HEK293 (cell line): Measurements from ENCODE around the gene HMGB1.
"Not testable (repeated sequence)": the region's sequence is repeated elsewhere in the genome, so short reads cannot be mapped to it uniquely, and the experiment has no call there.

Experiments
- CTCF ChIA-PET: fragments of 350-600 bp; formaldehyde crosslinking; extraction: SDS; loops from one replicate; lab custom pipeline; 2021; ENCODE audit warnings: antibody characterized with exemption; lab: Yijun Ruan, JAX
- POLR2A ChIA-PET: fragments of 300-600 bp; formaldehyde crosslinking; extraction: SDS; loops from one replicate; lab custom pipeline; 2020; ENCODE audit warnings: antibody characterized with exemption, inconsistent platforms; lab: Yijun Ruan, JAX
- H3K27ac ChIP-seq: fragments of 200-500 bp; sonication (Bioruptor generic); 2 replicates; pipeline ENCODE4 v1.5.1; 2014; ENCODE audit warnings: low read depth, low read length, control low read depth, inconsistent platforms; ENCODE audit errors: extremely low read depth
- H3K36me3 ChIP-seq, 2 experiments: fragments of 200-500 bp in 1 of 2; sonication (Bioruptor generic) in 1 of 2; 1 replicate in 1 of 2; 2 replicates in 1 of 2; pipeline ENCODE4 v1.5.1; 2014 to 2017; ENCODE audit warnings: inconsistent platforms in 2 of 2, low read length in 2 of 2; ENCODE audit not compliant: control insufficient read depth in 2 of 2, insufficient read depth in 1 of 2
- H3K4me1 ChIP-seq: fragments of 200-500 bp; sonication (Bioruptor generic); 2 replicates; pipeline ENCODE4 v1.5.1; 2014; ENCODE audit warnings: mild to moderate bottlenecking, low read length, inconsistent platforms; ENCODE audit not compliant: control insufficient read depth, insufficient read depth
- H3K4me3 ChIP-seq: 2 replicates; pipeline ENCODE4 v1.5.1; 2011; ENCODE audit warnings: low read depth, mild to moderate bottlenecking, control low read depth, low read length, moderate library complexity
- H3K9me3 ChIP-seq: fragments of 200-500 bp; sonication (Bioruptor generic); 2 replicates; pipeline ENCODE4 v1.5.1; 2014; ENCODE audit warnings: low read depth, low read length, inconsistent platforms; ENCODE audit not compliant: control insufficient read depth, insufficient read depth
- CTCF ChIP-seq: fragments of 450-650 bp; formaldehyde crosslinking; IDR thresholded peaks from 2 replicates; pipeline ENCODE4 v1.5.1; 2016; ENCODE audit warnings: missing biosample characterization, missing genetic modification characterization
- MEIS1 ChIP-seq: sonication (generic); formaldehyde crosslinking; IDR thresholded peaks from 2 replicates; pipeline ENCODE4 v1.8.1; 2022; ENCODE audit warnings: missing genetic modification reagents, mild to moderate bottlenecking, borderline replicate concordance
- SCRT2 ChIP-seq: fragments of 450-650 bp; formaldehyde crosslinking; IDR thresholded peaks from 2 replicates; pipeline ENCODE4 v1.5.1; 2016; ENCODE audit warnings: missing biosample characterization, missing genetic modification characterization
- ZBTB26 ChIP-seq: fragments of 450-650 bp; formaldehyde crosslinking; optimal IDR thresholded peaks from 2 replicates; pipeline ENCODE3; 2016; ENCODE audit warnings: missing biosample characterization, mild to moderate bottlenecking, missing genetic modification characterization
- ZBTB8A ChIP-seq: fragments of 450-650 bp; formaldehyde crosslinking; IDR thresholded peaks from 2 replicates; pipeline ENCODE4 v1.5.1; 2016; ENCODE audit warnings: missing biosample characterization, missing genetic modification characterization
- ZFP69B ChIP-seq: fragments of 450-650 bp; formaldehyde crosslinking; IDR thresholded peaks from 2 replicates; pipeline ENCODE4 v1.5.1; 2016; ENCODE audit warnings: missing biosample characterization, missing genetic modification characterization
- ZNF121 ChIP-seq: fragments of 450-650 bp; formaldehyde crosslinking; IDR thresholded peaks from 2 replicates; pipeline ENCODE4 v1.5.1; 2016; ENCODE audit warnings: missing biosample characterization, missing genetic modification characterization
- ZNF175 ChIP-seq: fragments of 450-650 bp; formaldehyde crosslinking; IDR thresholded peaks from 2 replicates; pipeline ENCODE4 v1.5.1; 2016; ENCODE audit warnings: missing biosample characterization, missing genetic modification characterization
- ZNF350 ChIP-seq: fragments of 450-650 bp; formaldehyde crosslinking; IDR thresholded peaks from 2 replicates; pipeline ENCODE4 v1.5.0; 2017; ENCODE audit warnings: missing biosample characterization, mild to moderate bottlenecking, missing genetic modification characterization
- ZNF398 ChIP-seq: fragments of 450-650 bp; formaldehyde crosslinking; IDR thresholded peaks from 2 replicates; pipeline ENCODE4 v1.5.1; 2017; ENCODE audit warnings: missing biosample characterization, missing genetic modification characterization
- ZNF513 ChIP-seq: fragments of 450-650 bp; IDR thresholded peaks from 2 replicates; pipeline ENCODE4 v1.5.1; 2018; ENCODE audit warnings: missing biosample characterization, missing genetic modification characterization
- ZNF585B ChIP-seq: fragments of 450-650 bp; formaldehyde crosslinking; IDR thresholded peaks from 2 replicates; pipeline ENCODE4 v1.5.1; 2016; ENCODE audit warnings: missing biosample characterization, missing genetic modification characterization
- ZNF621 ChIP-seq: fragments of 450-650 bp; formaldehyde crosslinking; IDR thresholded peaks from 2 replicates; pipeline ENCODE4 v1.5.1; 2017; ENCODE audit warnings: missing biosample characterization, missing genetic modification characterization
- ZNF707 ChIP-seq: fragments of 450-650 bp; formaldehyde crosslinking; IDR thresholded peaks from 2 replicates; pipeline ENCODE4 v1.5.1; 2016; ENCODE audit warnings: missing biosample characterization, missing genetic modification characterization
- ZNF830 ChIP-seq: fragments of 450-650 bp; IDR thresholded peaks from 2 replicates; pipeline ENCODE4 v1.5.0; 2018; ENCODE audit warnings: missing biosample characterization, missing genetic modification characterization, low read depth, mild to moderate bottlenecking, moderate library complexity
- ZNF843 ChIP-seq: fragments of 450-650 bp; formaldehyde crosslinking; IDR thresholded peaks from 2 replicates; pipeline ENCODE4 v1.5.1; 2016; ENCODE audit warnings: missing biosample characterization, missing genetic modification characterization
- ZSCAN4 ChIP-seq: fragments of 450-650 bp; formaldehyde crosslinking; IDR thresholded peaks from 2 replicates; pipeline ENCODE4 v1.5.1; 2017; ENCODE audit warnings: missing biosample characterization, missing genetic modification characterization

Gene HMGB1

GRCh38 chr13:30464496-30465342, 1.0 kb downstream of the HMGB1 start (continued):
- peak; percentile 86 for TF ChIP-seq ZNF398 (tag by site-specific recombination)
- TF ChIP-seq ZSCAN4 (tag by site-specific recombination), result peak; percentile 61
- TF ChIP-seq ZBTB8A (tag by site-specific recombination), result peak; percentile 62

- peaks cover 6% of the 10 kb centered on the region; the same call in 1 of the 2 replicates for H3K4me1 ChIP-seq
- H3K4me3 ChIP-seq, result peak overlapping the region; percentile 46
- H3K27ac ChIP-seq, result peak overlapping the region; percentile 95
- peaks cover 22 to 38% of the 10 kb centered on the region in 2 experiments; a peak in 2 of 3 replicates for H3K36me3 ChIP-seq
- H3K9me3 ChIP-seq, result no peaks in the 10 kb centered on the region
- TF ChIP-seq ZNF707 (tag by site-specific recombination), result no peak
- no peak for TF ChIP-seq ZNF585B (tag by site-specific recombination)
- TF ChIP-seq MEIS1 (CRISPR knock-in tag), result no peak
- peak; percentile 49 for TF ChIP-seq ZBTB26
- TF ChIP-seq ZNF621 (tag by site-specific recombination), result no peak
- TF ChIP-seq ZNF830, result no peak
- no peak for TF ChIP-seq ZNF175 (tag by site-specific recombination)
- TF ChIP-seq ZNF843 (tag by site-specific recombination), result no peak
- TF ChIP-seq ZFP69B, result no peak
- no peak for TF ChIP-seq ZNF121
- TF ChIP-seq ZBTB8A (tag by site-specific recombination), result 0 out of 2 replicates have a peak, but pooled peaks have one; percentile 8
- TF ChIP-seq ZNF350, result no peak
- POLR2A ChIA-PET, result no interaction called here
- CTCF ChIA-PET, result interaction anchor here (0.7 kb wide), 1 partner anchor 702 kb away, joined by 3 read pairs; no protein-coding TSS in a partner anchor
Observed at GRCh38 chr13:30463787-30464495, 1.8 kb downstream of the HMGB1 start.

GRCh38 chr13:30461279-30462066, 4.3 kb downstream of the HMGB1 start:
- H3K9me3 ChIP-seq, H3K4me1 ChIP-seq, H3K27ac ChIP-seq: not testable (repeated sequence)
- CTCF ChIA-PET, result interaction anchor here (0.6 to 1.4 kb wide), 6 partner anchors 55 to 329 kb away, joined by 3 to 5 read pairs (median 3); no protein-coding TSS in a partner anchor
- peaks cover 28 to 43% of the 10 kb centered on the region in 2 experiments for H3K36me3 ChIP-seq
- 0 out of 2 replicates have a peak, but pooled peaks have one; percentile 9 for TF ChIP-seq CTCF (tag by site-specific recombination)
- 0 out of 2 replicates have a peak, but pooled peaks have one; percentile 31 for TF ChIP-seq SCRT2 (tag by site-specific recombination)
- peak; percentile 100 for TF ChIP-seq ZNF513 (tag by site-specific recombination)
- TF ChIP-seq, all 188 proteins: peak for 3; not testable (repeated sequence) for 185
- POLR2A ChIA-PET, H3K4me3 ChIP-seq: not testable (repeated sequence)
